Measurements from ENCODE around the gene ALOX5AP. TPM values are rescaled to one million over a fixed set of nuclear protein-coding genes. Genes with fewer than 3 reads are reported as not detected.
"Not testable (repeated sequence)": the region's sequence is repeated elsewhere in the genome, so short reads cannot be mapped to it uniquely, and the experiment has no call there.

Gene ALOX5AP
- total RNA-seq, 1 donor from 2014 or later = not detected

- Mint-ChIP-seq H3K9me3 (ENCODE audit: low read depth) (no peaks in the 10 kb centered on the region), H3K4me1 (ENCODE audit: low read depth) (peaks cover 17% of the 10 kb centered on the region), H3K27ac (no peak overlapping the region), H3K27me3 (peaks cover 18% of the 10 kb centered on the region), H3K36me3 (ENCODE audit: insufficient read depth) (no peaks in the 10 kb centered on the region), H3K4me3 (ENCODE audit: low read depth) (no peak overlapping the region)
- TF ChIP-seq CTCF (IDR thresholded peaks at IDR 0.05; ENCODE audit: unreplicated experiment) = no peak
- no peak for DNase-seq (ENCODE audit: low spot score, unreplicated experiment)
Observed at GRCh38 chr13:30744681-30745077, 9.3 kb downstream of the ALOX5AP start.

- Mint-ChIP-seq H3K27me3 (peaks cover 12% of the 10 kb centered on the region), H3K4me1 (ENCODE audit: low read depth) (peaks cover 11% of the 10 kb centered on the region), H3K9me3 (ENCODE audit: low read depth) (no peaks in the 10 kb centered on the region), H3K36me3 (ENCODE audit: insufficient read depth) (no peaks in the 10 kb centered on the region), H3K27ac (no peak overlapping the region), H3K4me3 (ENCODE audit: low read depth) (no peak overlapping the region)
- TF ChIP-seq CTCF (IDR thresholded peaks at IDR 0.05; ENCODE audit: unreplicated experiment) = no peak
- DNase-seq (ENCODE audit: low spot score, unreplicated experiment) = no peak
Observed at GRCh38 chr13:30745906-30746686, 10.8 kb downstream of the ALOX5AP start.

- Mint-ChIP-seq H3K9me3 (ENCODE audit: low read depth) (no peaks in the 10 kb centered on the region), H3K4me3 (ENCODE audit: low read depth) (no peak overlapping the region), H3K4me1 (ENCODE audit: low read depth) (peaks cover 14% of the 10 kb centered on the region), H3K27me3 (peaks cover 13% of the 10 kb centered on the region), H3K27ac (no peak overlapping the region), H3K36me3 (ENCODE audit: insufficient read depth) (no peaks in the 10 kb centered on the region)
- DNase-seq (ENCODE audit: low spot score, unreplicated experiment) = no peak
- no peak for TF ChIP-seq CTCF (IDR thresholded peaks at IDR 0.05; ENCODE audit: unreplicated experiment)
Observed at GRCh38 chr13:30746791-30747190, 11.4 kb downstream of the ALOX5AP start.

- DNase-seq (ENCODE audit: low spot score, unreplicated experiment); H3K9me3 Mint-ChIP-seq (ENCODE audit: low read depth); H3K36me3 Mint-ChIP-seq (ENCODE audit: insufficient read depth); H3K27ac Mint-ChIP-seq; H3K4me3 Mint-ChIP-seq (ENCODE audit: low read depth): not testable (repeated sequence)
- H3K4me1 Mint-ChIP-seq (ENCODE audit: low read depth) = peaks cover 18% of the 10 kb centered on the region
- H3K27me3 Mint-ChIP-seq = peaks cover 16% of the 10 kb centered on the region
Observed at GRCh38 chr13:30747845-30748244, 12.5 kb downstream of the ALOX5AP start.

GRCh38 chr13:30748717-30749116 is 13.4 kb downstream of the ALOX5AP start:
- Mint-ChIP-seq H3K4me3 (ENCODE audit: low read depth) (no peak overlapping the region), H3K4me1 (ENCODE audit: low read depth) (peaks cover 15% of the 10 kb centered on the region), H3K27ac (no peak overlapping the region), H3K27me3 (peaks cover 22% of the 10 kb centered on the region), H3K36me3 (ENCODE audit: insufficient read depth) (no peaks in the 10 kb centered on the region), H3K9me3 (ENCODE audit: low read depth) (no peaks in the 10 kb centered on the region)
- TF ChIP-seq CTCF (IDR thresholded peaks at IDR 0.05; ENCODE audit: unreplicated experiment) = no peak
- no peak for DNase-seq (ENCODE audit: low spot score, unreplicated experiment)

- no peaks in the 10 kb centered on the region for H3K36me3 Mint-ChIP-seq (ENCODE audit: insufficient read depth)
- no peak overlapping the region for H3K4me3 Mint-ChIP-seq (ENCODE audit: low read depth)
- DNase-seq (ENCODE audit: low spot score, unreplicated experiment) = no peak
- no peak overlapping the region for H3K27ac Mint-ChIP-seq
- TF ChIP-seq CTCF (IDR thresholded peaks at IDR 0.05; ENCODE audit: unreplicated experiment) = no peak
- H3K4me1 Mint-ChIP-seq (ENCODE audit: low read depth) = peaks cover 14% of the 10 kb centered on the region
- H3K27me3 Mint-ChIP-seq = peaks cover 24% of the 10 kb centered on the region
- no peaks in the 10 kb centered on the region for H3K9me3 Mint-ChIP-seq (ENCODE audit: low read depth)
Observed at GRCh38 chr13:30750036-30750435, 14.7 kb downstream of the ALOX5AP start.
